NB4 (cell line): ENCODE data around the gene ZNF692.
A peak's percentile ranks its signal among the peaks of the same experiment; 100 is the strongest.

Experiments used
- DNase-seq: peaks from one replicate; pipeline ENCODE4 v3.0.0; 2010; ENCODE audit warnings: low read depth
- H3K4me3 ChIP-seq: one replicate; pipeline ENCODE4 v1.5.1; 2011; ENCODE audit warnings: mild to moderate bottlenecking, low read depth, low read length, moderate library complexity
- MYC ChIP-seq: IDR thresholded peaks from 2 replicates; pipeline ENCODE4 v1.6.1; 2011; ENCODE audit warnings: low read depth, low read length
- POLR2A ChIP-seq: IDR thresholded peaks from 2 replicates; pipeline ENCODE4 v1.6.1; 2011; ENCODE audit warnings: mild to moderate bottlenecking; ENCODE audit not compliant: insufficient read length; ENCODE audit errors: extremely low read depth
- TF ChIP-seq, protein P1 (sequence below): IDR thresholded peaks from 2 replicates; pipeline ENCODE4 v1.6.1; 2011; ENCODE audit warnings: low read depth, low read length
- TF ChIP-seq, protein P2 (sequence below): IDR thresholded peaks from one replicate; pipeline ENCODE4 v1.5.1; 2012; ENCODE audit warnings: low read depth, low read length

Gene ZNF692

DNA sequence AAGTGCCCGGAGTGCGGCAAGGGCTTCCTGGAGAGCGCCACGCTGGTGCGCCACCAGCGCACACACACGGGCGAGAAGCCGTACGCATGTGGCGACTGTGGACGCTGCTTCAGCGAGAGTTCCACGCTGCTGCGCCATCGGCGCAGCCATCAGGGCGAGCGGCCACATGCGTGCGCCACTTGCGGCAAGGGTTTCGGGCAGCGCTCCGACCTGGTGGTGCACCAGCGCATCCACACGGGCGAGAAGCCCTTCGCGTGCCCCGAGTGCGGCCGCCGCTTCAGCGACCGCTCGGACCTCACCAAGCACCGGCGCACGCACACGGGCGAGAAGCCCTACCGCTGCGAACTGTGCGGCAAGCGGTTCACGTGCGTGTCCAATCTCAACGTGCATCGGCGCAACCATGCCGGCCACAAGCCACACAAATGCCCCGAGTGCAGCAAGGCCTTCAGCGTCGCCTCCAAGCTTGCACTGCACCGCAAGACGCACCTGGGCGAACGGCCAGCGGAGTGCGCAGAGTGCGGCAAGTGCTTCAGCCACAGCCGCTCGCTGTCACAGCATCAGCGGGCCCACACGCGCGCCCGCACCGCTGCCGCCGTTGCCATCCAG, 10.8 kb downstream of the ZNF692 start:
- H3K4me3 ChIP-seq = no peak overlapping the region
- no peak for DNase-seq
- TF ChIP-seq, protein P1, sequence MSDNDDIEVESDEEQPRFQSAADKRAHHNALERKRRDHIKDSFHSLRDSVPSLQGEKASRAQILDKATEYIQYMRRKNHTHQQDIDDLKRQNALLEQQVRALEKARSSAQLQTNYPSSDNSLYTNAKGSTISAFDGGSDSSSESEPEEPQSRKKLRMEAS = no peak
- TF ChIP-seq MYC = no peak
- TF ChIP-seq, protein P2, sequence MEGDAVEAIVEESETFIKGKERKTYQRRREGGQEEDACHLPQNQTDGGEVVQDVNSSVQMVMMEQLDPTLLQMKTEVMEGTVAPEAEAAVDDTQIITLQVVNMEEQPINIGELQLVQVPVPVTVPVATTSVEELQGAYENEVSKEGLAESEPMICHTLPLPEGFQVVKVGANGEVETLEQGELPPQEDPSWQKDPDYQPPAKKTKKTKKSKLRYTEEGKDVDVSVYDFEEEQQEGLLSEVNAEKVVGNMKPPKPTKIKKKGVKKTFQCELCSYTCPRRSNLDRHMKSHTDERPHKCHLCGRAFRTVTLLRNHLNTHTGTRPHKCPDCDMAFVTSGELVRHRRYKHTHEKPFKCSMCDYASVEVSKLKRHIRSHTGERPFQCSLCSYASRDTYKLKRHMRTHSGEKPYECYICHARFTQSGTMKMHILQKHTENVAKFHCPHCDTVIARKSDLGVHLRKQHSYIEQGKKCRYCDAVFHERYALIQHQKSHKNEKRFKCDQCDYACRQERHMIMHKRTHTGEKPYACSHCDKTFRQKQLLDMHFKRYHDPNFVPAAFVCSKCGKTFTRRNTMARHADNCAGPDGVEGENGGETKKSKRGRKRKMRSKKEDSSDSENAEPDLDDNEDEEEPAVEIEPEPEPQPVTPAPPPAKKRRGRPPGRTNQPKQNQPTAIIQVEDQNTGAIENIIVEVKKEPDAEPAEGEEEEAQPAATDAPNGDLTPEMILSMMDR = no peak

GRCh38 chr1:248847181-248847955, 11.5 kb downstream of the ZNF692 start:
- DNase-seq = no peak
- no peak overlapping the region for H3K4me3 ChIP-seq
- no peak for TF ChIP-seq POLR2A
- TF ChIP-seq MYC = no peak
- TF ChIP-seq, protein P1 = no peak
- TF ChIP-seq, protein P2 = no peak

- no peak for TF ChIP-seq POLR2A
- TF ChIP-seq, protein P2 = no peak
- TF ChIP-seq MYC = no peak
- TF ChIP-seq, protein P1 = no peak
- no peak for DNase-seq
- H3K4me3 ChIP-seq = no peak overlapping the region
These were observed 14.4 kb downstream of the ZNF692 start for GRCh38 chr1:248844526-248844925.

DNA sequence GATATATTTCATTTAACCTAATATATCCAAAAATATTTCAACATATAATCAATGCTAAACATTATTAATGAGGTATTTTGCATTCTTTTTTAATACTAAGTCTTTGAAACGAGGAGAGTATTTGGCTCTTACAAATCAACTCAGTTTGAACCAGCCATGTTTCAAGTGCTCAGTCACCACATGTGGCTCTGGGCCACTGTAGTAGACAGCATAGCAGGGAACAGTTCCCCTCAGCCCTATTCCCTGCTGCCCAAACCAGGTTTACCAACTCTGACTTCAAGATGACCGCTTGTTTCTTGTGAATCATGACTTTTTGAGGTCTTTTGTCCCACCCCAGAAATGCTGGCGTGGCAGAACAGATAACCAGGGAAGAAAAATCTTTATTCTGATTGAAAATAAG, 15.2 kb downstream of the ZNF692 start:
- TF ChIP-seq, protein P2 = no peak
- TF ChIP-seq MYC = no peak
- H3K4me3 ChIP-seq = no peak overlapping the region
- DNase-seq = no peak

DNA sequence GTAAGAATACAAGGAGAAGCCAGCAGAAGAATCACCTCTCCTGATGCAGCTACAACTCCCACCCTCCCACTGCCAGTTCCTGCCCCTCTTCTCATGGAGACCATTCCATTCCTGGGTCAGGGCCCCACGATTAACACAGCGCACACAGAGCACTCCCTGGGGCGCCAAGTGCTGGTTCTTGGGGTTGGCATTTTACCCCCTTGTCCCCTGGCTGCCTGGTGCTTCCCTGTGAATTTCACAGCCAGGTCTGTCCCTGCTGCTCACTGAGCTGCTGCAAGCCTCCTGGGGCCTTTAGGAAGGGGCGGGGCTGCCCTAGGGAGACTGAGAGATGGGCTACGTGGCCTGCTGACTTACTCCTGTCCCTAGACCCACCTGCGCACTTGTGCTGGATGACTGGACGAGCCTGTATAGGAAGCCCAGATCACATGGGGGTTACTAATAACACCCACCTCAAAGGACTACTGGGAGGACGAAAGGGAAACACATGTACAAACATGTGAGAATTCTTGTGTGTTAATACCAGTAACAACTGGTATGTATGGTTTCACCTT, 16.0 kb downstream of the ZNF692 start:
- H3K4me3 ChIP-seq = no peak overlapping the region
- TF ChIP-seq POLR2A = no peak
- no peak for DNase-seq

DNA sequence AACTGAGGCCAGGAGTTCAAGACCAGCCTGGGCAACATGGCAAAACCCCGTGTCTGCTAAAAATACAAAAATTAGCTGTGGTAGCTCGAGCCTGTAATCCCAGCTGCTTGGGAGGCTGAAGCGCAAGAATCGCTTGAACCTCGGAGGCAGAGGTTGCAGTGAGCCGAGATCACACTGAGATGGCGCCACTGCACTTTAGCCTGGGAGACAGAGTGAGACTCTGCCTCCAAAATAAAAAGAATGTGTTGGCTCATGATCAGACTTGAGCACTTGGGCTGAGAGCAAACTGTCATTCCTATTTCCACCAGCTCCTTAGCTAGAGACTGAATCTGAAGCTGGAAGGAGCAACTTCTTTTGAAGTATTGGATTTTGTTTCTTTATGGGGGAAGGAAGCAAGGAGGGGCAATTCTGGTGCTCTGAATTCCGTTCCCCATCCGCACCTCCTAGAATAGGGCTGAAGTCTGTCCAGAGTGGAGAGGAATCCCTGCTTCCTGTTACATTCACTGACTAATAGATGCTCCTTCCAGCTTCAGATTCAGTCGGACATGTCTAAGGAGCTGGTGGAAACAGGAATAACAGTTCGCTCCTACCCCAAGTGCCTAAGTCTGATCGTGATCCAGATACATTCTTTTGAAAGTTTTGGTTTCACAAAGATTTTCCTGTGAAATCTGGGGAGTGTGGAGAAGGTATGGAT, 17.0 kb downstream of the ZNF692 start:
- H3K4me3 ChIP-seq = no peak overlapping the region
- TF ChIP-seq, protein P2 = peak; percentile 65
- TF ChIP-seq MYC = no peak
- DNase-seq = peak; percentile 73
